Endodermal cell (in vitro differentiated cells): ENCODE data around the gene EVI5L. TPM values are rescaled to one million over a fixed set of nuclear protein-coding genes. Genes with fewer than 3 reads are reported as not detected.
"Not testable (repeated sequence)": the region's sequence is repeated elsewhere in the genome, so short reads cannot be mapped to it uniquely, and the experiment has no call there.

ENCODE experiments used
- DNase-seq: peaks from one replicate; pipeline ENCODE4 v3.0.0-alpha.2; 2017
- H3K27ac ChIP-seq: 2 replicates; pipeline ENCODE4 v1.5.1; 2013; ENCODE audit warnings: mild to moderate bottlenecking, low read depth, low read length, moderate library complexity
- H3K27me3 ChIP-seq: 2 replicates; pipeline ENCODE4 v1.6.1; 2013; ENCODE audit warnings: mild to moderate bottlenecking, low read length, moderate library complexity; ENCODE audit not compliant: insufficient read depth, control insufficient read depth, poor library complexity, severe bottlenecking
- H3K36me3 ChIP-seq: 2 replicates; pipeline ENCODE4 v1.7.0; 2013; ENCODE audit warnings: mild to moderate bottlenecking, low read length, moderate library complexity; ENCODE audit not compliant: control insufficient read depth, insufficient read depth
- H3K4me1 ChIP-seq: one replicate; pipeline ENCODE4 v1.7.0; 2013; ENCODE audit warnings: low read length; ENCODE audit not compliant: control insufficient read depth, insufficient read depth
- H3K4me3 ChIP-seq: 2 replicates; pipeline ENCODE4 v1.5.1; 2013; ENCODE audit warnings: mild to moderate bottlenecking, low read length, moderate library complexity
- H3K9ac ChIP-seq: 2 replicates; pipeline ENCODE4 v1.6.1; 2013; ENCODE audit warnings: mild to moderate bottlenecking, low read length, moderate library complexity; ENCODE audit not compliant: poor library complexity, severe bottlenecking; ENCODE audit errors: extremely low read depth
- H3K9me3 ChIP-seq: 2 replicates; pipeline ENCODE4 v1.6.1; 2013; ENCODE audit warnings: mild to moderate bottlenecking, low read length, moderate library complexity; ENCODE audit not compliant: control insufficient read depth
- H3K27ac Mint-ChIP-seq: 2 replicates; pipeline ENCODE4 v1.8.0; 2020; ENCODE audit warnings: mixed read lengths
- H3K27me3 Mint-ChIP-seq: 2 replicates; pipeline ENCODE4 v1.8.0; 2021; ENCODE audit warnings: mild to moderate bottlenecking, mixed read lengths; ENCODE audit not compliant: insufficient read depth
- H3K36me3 Mint-ChIP-seq: 2 replicates; pipeline ENCODE4 v1.8.0; 2020; ENCODE audit warnings: low read depth, mixed read lengths
- H3K4me1 Mint-ChIP-seq: 2 replicates; pipeline ENCODE4 v1.8.0; 2020; ENCODE audit warnings: mixed read lengths
- H3K4me3 Mint-ChIP-seq: 2 replicates; pipeline ENCODE4 v1.8.0; 2020; ENCODE audit warnings: mild to moderate bottlenecking, moderate library complexity, mixed read lengths
- H3K9me3 Mint-ChIP-seq: 2 replicates; pipeline ENCODE4 v1.8.0; 2020; ENCODE audit warnings: mild to moderate bottlenecking, mixed read lengths
- WGBS, 2 experiments: methylation state at CpG; one replicate each; pipeline versions ENCODE4 v1.1.5 to v1.1.7; 2013; ENCODE audit warnings: missing lambda C conversion rate in 2 of 2, mixed read lengths in 1 of 2; ENCODE audit not compliant: insufficient coverage in 1 of 2, insufficient read length in 1 of 2; 5-methylcytosine and 5-hydroxymethylcytosine counted together
- total RNA-seq, 2 donors: library from RNA; stranded (reverse); fragmentation: NEBNext Ultra II Directional in 1 of 2; extraction: Animal tissue kit (Norgen Biotek cat#: 25700) in 1 of 2; gene quantifications; 2 replicates in 1 of 2; 3 replicates in 1 of 2; pipeline ENCODE4 v1.2.1, GENCODE V29; 2021
- TF ChIP-seq, protein P1 (sequence below): fragments of 200-600 bp; sonication (generic); conservative IDR thresholded peaks from 2 replicates; pipeline ENCODE4 v1.5.0; 2021; ENCODE audit warnings: antibody characterized with exemption, mild to moderate bottlenecking

Gene EVI5L
- total RNA-seq, 2 donors from 2014 or later = 6.4 to 9.2 TPM

GRCh38 chr19:7811989-7812388, 18.0 kb upstream of the EVI5L start:
- Histone ChIP-seq H3K36me3 (no peaks in the 10 kb centered on the region), H3K4me1 (no peaks in the 10 kb centered on the region), H3K9ac (no peak overlapping the region), H3K9me3 (peaks cover 7% of the 10 kb centered on the region), H3K27ac (no peak overlapping the region), H3K27me3 (no peaks in the 10 kb centered on the region), H3K4me3 (no peak overlapping the region)
- no peaks in the 10 kb centered on the region for H3K4me1 Mint-ChIP-seq
- peaks cover 34% of the 10 kb centered on the region for H3K9me3 Mint-ChIP-seq
- H3K27ac Mint-ChIP-seq = no peak overlapping the region
- DNase-seq = no peak
- TF ChIP-seq, protein P1, sequence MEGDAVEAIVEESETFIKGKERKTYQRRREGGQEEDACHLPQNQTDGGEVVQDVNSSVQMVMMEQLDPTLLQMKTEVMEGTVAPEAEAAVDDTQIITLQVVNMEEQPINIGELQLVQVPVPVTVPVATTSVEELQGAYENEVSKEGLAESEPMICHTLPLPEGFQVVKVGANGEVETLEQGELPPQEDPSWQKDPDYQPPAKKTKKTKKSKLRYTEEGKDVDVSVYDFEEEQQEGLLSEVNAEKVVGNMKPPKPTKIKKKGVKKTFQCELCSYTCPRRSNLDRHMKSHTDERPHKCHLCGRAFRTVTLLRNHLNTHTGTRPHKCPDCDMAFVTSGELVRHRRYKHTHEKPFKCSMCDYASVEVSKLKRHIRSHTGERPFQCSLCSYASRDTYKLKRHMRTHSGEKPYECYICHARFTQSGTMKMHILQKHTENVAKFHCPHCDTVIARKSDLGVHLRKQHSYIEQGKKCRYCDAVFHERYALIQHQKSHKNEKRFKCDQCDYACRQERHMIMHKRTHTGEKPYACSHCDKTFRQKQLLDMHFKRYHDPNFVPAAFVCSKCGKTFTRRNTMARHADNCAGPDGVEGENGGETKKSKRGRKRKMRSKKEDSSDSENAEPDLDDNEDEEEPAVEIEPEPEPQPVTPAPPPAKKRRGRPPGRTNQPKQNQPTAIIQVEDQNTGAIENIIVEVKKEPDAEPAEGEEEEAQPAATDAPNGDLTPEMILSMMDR = no peak
- no peak overlapping the region for H3K4me3 Mint-ChIP-seq
- 50% methylated on average over 1 of the region's 2 CpGs; no CpG with 5 or more reads in 1 of the 2 experiments for WGBS, 2 experiments
- no peaks in the 10 kb centered on the region for H3K36me3 Mint-ChIP-seq
- peaks cover 30% of the 10 kb centered on the region for H3K27me3 Mint-ChIP-seq

DNA sequence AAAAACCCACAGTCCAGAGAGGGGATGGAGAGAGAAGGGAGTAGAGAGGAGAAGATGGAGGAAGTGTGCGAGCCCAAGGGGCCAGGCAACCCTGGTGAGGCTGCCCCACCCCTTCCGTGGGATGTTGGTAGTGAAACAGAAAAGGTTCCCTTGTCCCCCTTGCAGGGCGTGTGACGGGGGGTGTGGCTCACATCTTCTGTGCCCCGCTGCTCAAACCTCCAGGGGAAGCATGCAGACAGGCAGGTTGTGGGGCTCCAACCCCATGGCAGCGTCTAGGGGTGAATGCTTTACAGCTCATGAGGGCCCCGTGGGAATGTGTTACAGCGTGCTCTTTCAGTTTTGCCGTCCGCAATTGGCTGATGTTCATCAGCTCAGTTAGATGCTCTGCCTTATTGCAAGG, 14.7 kb upstream of the EVI5L start:
- no peaks in the 10 kb centered on the region for H3K36me3 ChIP-seq
- peaks cover 8% of the 10 kb centered on the region for H3K27me3 ChIP-seq
- H3K4me3 ChIP-seq = no peak overlapping the region
- no peak for DNase-seq
- peaks cover 7% of the 10 kb centered on the region for H3K9me3 ChIP-seq
- WGBS, 2 experiments = 65 to 79% methylated on average over 4 to 10 of the region's 10 CpGs
- no peaks in the 10 kb centered on the region for H3K4me1 Mint-ChIP-seq
- no peak overlapping the region for H3K4me3 Mint-ChIP-seq
- no peak overlapping the region for H3K27ac ChIP-seq
- H3K9me3 Mint-ChIP-seq = peaks cover 43% of the 10 kb centered on the region
- peaks cover 47% of the 10 kb centered on the region for H3K27me3 Mint-ChIP-seq
- H3K9ac ChIP-seq = no peak overlapping the region
- TF ChIP-seq, protein P1 = no peak
- no peaks in the 10 kb centered on the region for H3K4me1 ChIP-seq
- no peaks in the 10 kb centered on the region for H3K36me3 Mint-ChIP-seq
- no peak overlapping the region for H3K27ac Mint-ChIP-seq

DNA sequence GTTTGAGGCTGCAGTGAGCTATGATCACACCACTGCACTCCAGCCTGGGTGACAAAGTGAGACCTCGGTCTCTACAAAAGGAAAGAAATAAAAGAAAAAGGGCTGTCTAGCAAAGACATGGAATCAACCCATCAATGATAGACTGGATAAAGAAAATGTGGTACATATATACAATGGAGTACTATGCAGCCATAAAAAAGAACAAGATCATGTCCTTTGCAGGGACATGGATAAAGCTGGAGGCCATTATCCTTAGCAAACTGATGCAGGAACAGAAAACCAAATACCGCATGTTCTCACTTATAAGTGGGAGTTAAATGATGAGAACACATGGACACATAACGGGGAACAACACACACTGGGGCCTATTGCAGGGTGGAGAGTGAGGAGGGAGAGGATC, 14.0 kb upstream of the EVI5L start:
- WGBS, 2 experiments = 89 to 93% methylated on average over 2 to 3 of the region's 3 CpGs
- H3K27ac ChIP-seq, H3K4me3 ChIP-seq, H3K9me3 ChIP-seq, H3K4me1 Mint-ChIP-seq, DNase-seq, H3K36me3 ChIP-seq, H3K27ac Mint-ChIP-seq, H3K4me1 ChIP-seq, H3K36me3 Mint-ChIP-seq, H3K4me3 Mint-ChIP-seq, H3K9ac ChIP-seq: not testable (repeated sequence)
- H3K9me3 Mint-ChIP-seq = peaks cover 37% of the 10 kb centered on the region
- H3K27me3 ChIP-seq = peaks cover 13% of the 10 kb centered on the region
- H3K27me3 Mint-ChIP-seq = peaks cover 50% of the 10 kb centered on the region

DNA sequence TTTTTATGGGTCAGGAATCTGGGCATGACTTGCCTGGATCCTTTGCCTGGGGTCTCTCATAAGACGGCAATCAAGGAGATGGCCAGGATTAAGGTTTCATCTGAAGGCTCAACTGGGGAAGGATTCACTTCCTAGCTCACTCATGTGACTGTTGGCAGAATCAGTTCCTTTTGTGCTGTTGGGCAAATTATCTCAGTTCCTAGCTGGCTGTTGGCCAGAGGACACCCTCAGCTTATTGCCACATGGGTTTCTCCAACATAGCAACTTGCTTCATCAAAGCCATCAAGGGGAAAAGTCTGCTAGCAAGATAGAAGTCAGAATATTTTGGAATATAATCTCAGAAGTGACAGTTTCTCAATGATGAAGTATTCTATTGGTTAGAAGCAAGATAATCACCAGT, 12.2 kb upstream of the EVI5L start:
- Mint-ChIP-seq H3K9me3 (peaks cover 22% of the 10 kb centered on the region), H3K27me3 (peaks cover 51% of the 10 kb centered on the region), H3K4me3 (no peak overlapping the region), H3K4me1 (no peaks in the 10 kb centered on the region), H3K27ac (no peak overlapping the region), H3K36me3 (no peaks in the 10 kb centered on the region)
- Histone ChIP-seq H3K27ac (no peak overlapping the region), H3K9ac (no peak overlapping the region), H3K36me3 (no peaks in the 10 kb centered on the region), H3K4me1 (no peaks in the 10 kb centered on the region), H3K9me3 (no peaks in the 10 kb centered on the region), H3K27me3 (peaks cover 13% of the 10 kb centered on the region), H3K4me3 (no peak overlapping the region)
- WGBS, 2 experiments = 86 to 88% methylated on average over 1 of the region's 1 CpG
- TF ChIP-seq, protein P1 = no peak
- no peak for DNase-seq
